ENCODE results near the gene CLTC.

The CLTC gene

GRCh38 chr17:59623151-59623550, 3.5 kb downstream of the CLTC start:
- Histone ChIP-seq H3K79me2 (peaks cover 55% of the 10 kb centered on the region), H3K36me3 (ENCODE audit: control insufficient read depth, insufficient read depth, low read length) (no peaks in the 10 kb centered on the region), H3K4me3 (ENCODE audit: low read depth, low read length) (no peak overlapping the region), H3K9me3 (ENCODE audit: control insufficient read depth, low read length) (no peaks in the 10 kb centered on the region), H3K27me3 (ENCODE audit: control insufficient read depth, insufficient read depth, low read length) (no peaks in the 10 kb centered on the region), H3K4me1 (peaks cover 17% of the 10 kb centered on the region), H2AFZ (no peak overlapping the region), H3K9ac (no peak overlapping the region), H3K27ac (no peak overlapping the region), H3K4me2 (ENCODE audit: low read length) (no peak overlapping the region)
- TF ChIP-seq, protein P1, sequence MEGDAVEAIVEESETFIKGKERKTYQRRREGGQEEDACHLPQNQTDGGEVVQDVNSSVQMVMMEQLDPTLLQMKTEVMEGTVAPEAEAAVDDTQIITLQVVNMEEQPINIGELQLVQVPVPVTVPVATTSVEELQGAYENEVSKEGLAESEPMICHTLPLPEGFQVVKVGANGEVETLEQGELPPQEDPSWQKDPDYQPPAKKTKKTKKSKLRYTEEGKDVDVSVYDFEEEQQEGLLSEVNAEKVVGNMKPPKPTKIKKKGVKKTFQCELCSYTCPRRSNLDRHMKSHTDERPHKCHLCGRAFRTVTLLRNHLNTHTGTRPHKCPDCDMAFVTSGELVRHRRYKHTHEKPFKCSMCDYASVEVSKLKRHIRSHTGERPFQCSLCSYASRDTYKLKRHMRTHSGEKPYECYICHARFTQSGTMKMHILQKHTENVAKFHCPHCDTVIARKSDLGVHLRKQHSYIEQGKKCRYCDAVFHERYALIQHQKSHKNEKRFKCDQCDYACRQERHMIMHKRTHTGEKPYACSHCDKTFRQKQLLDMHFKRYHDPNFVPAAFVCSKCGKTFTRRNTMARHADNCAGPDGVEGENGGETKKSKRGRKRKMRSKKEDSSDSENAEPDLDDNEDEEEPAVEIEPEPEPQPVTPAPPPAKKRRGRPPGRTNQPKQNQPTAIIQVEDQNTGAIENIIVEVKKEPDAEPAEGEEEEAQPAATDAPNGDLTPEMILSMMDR (IDR thresholded peaks at IDR 0.05), result no peak

- Histone ChIP-seq H3K79me2 (peaks cover 76% of the 10 kb centered on the region), H3K36me3 (ENCODE audit: control insufficient read depth, insufficient read depth, low read length) (no peaks in the 10 kb centered on the region), H3K27me3 (ENCODE audit: control insufficient read depth, insufficient read depth, low read length) (no peaks in the 10 kb centered on the region), H3K4me2 (ENCODE audit: low read length) (peak overlapping the region; percentile 1), H2AFZ (no peak overlapping the region), H3K9ac (no peak overlapping the region), H3K9me3 (ENCODE audit: control insufficient read depth, low read length) (no peaks in the 10 kb centered on the region), H3K27ac (no peak overlapping the region), H3K4me3 (ENCODE audit: low read depth, low read length) (no peak overlapping the region), H3K4me1 (peaks cover 17% of the 10 kb centered on the region)
- TF ChIP-seq, protein P1 (IDR thresholded peaks at IDR 0.05), result no peak
Observed at GRCh38 chr17:59626756-59627155, 7.1 kb downstream of the CLTC start.

GRCh38 chr17:59627274-59627673, 7.6 kb downstream of the CLTC start:
- TF ChIP-seq, protein P1 (IDR thresholded peaks at IDR 0.05), result no peak
- Histone ChIP-seq H3K79me2 (peaks cover 73% of the 10 kb centered on the region), H3K4me2 (ENCODE audit: low read length) (no peak overlapping the region), H3K4me1 (peaks cover 17% of the 10 kb centered on the region), H3K9ac (no peak overlapping the region), H3K27ac (no peak overlapping the region), H2AFZ (no peak overlapping the region), H3K9me3 (ENCODE audit: control insufficient read depth, low read length) (no peaks in the 10 kb centered on the region), H3K36me3 (ENCODE audit: control insufficient read depth, insufficient read depth, low read length) (no peaks in the 10 kb centered on the region), H3K4me3 (ENCODE audit: low read depth, low read length) (no peak overlapping the region), H3K27me3 (ENCODE audit: control insufficient read depth, insufficient read depth, low read length) (no peaks in the 10 kb centered on the region)

- no peaks in the 10 kb centered on the region for H3K9me3 ChIP-seq (ENCODE audit: control insufficient read depth, low read length)
- H3K27me3 ChIP-seq (ENCODE audit: control insufficient read depth, insufficient read depth, low read length), result no peaks in the 10 kb centered on the region
- TF ChIP-seq, protein P1 (IDR thresholded peaks at IDR 0.05), result no peak
- peaks cover 13% of the 10 kb centered on the region for H3K4me1 ChIP-seq
- no peak overlapping the region for H3K4me3 ChIP-seq (ENCODE audit: low read depth, low read length)
- H3K9ac ChIP-seq, result no peak overlapping the region
- no peak overlapping the region for H2AFZ ChIP-seq
- no peaks in the 10 kb centered on the region for H3K36me3 ChIP-seq (ENCODE audit: control insufficient read depth, insufficient read depth, low read length)
- H3K27ac ChIP-seq, result no peak overlapping the region
- no peak overlapping the region for H3K4me2 ChIP-seq (ENCODE audit: low read length)
- peaks cover 70% of the 10 kb centered on the region for H3K79me2 ChIP-seq
Observed at GRCh38 chr17:59627770-59628171, 8.1 kb downstream of the CLTC start.

DNA sequence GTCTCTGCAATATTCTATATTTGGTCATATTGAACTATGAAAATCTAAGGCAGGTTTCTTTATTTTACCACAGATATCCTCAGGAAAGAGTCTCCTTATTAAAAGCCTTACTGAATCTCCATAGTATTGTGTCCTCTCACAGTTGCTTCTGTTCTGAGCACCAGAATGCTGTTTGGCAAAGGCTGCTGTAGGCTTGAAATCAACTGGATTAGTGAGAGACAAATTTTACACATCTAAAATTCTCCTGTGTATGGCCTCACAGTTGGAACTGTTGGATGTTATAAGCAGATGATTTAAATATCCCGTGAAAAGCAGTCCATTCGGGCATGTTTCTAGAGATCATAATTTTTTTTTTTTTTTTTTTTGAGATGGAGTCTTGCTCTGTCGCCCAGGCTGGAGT, 9.5 kb downstream of the CLTC start:
- TF ChIP-seq, protein P1 (IDR thresholded peaks at IDR 0.05), result no peak
- H3K27ac ChIP-seq, result no peak overlapping the region

More for the DNA sequence above, 9.5 kb downstream of the CLTC start:
- H3K9ac ChIP-seq, result no peak overlapping the region
- H3K9me3 ChIP-seq (ENCODE audit: control insufficient read depth, low read length), result no peaks in the 10 kb centered on the region
- H3K4me2 ChIP-seq (ENCODE audit: low read length), result no peak overlapping the region
- no peak overlapping the region for H3K4me3 ChIP-seq (ENCODE audit: low read depth, low read length)
- H3K36me3 ChIP-seq (ENCODE audit: control insufficient read depth, insufficient read depth, low read length), result no peaks in the 10 kb centered on the region
- no peaks in the 10 kb centered on the region for H3K27me3 ChIP-seq (ENCODE audit: control insufficient read depth, insufficient read depth, low read length)
- H3K4me1 ChIP-seq, result peaks cover 17% of the 10 kb centered on the region
- H3K79me2 ChIP-seq, result peaks cover 62% of the 10 kb centered on the region
- H2AFZ ChIP-seq, result no peak overlapping the region

Data from parathyroid adenoma (tissue), 2 donors.